HG03196 (cell line): Measurements from ENCODE around the gene MT3.
"Not testable (repeated sequence)": the region's sequence is repeated elsewhere in the genome, so short reads cannot be mapped to it uniquely, and the experiment has no call there.

Source experiments
- ATAC-seq: cut with Tn5 transposase; IDR thresholded peaks from one replicate; pipeline ENCODE4 v1.9.1; 2021; ENCODE audit not compliant: unreplicated experiment

The MT3 gene

DNA sequence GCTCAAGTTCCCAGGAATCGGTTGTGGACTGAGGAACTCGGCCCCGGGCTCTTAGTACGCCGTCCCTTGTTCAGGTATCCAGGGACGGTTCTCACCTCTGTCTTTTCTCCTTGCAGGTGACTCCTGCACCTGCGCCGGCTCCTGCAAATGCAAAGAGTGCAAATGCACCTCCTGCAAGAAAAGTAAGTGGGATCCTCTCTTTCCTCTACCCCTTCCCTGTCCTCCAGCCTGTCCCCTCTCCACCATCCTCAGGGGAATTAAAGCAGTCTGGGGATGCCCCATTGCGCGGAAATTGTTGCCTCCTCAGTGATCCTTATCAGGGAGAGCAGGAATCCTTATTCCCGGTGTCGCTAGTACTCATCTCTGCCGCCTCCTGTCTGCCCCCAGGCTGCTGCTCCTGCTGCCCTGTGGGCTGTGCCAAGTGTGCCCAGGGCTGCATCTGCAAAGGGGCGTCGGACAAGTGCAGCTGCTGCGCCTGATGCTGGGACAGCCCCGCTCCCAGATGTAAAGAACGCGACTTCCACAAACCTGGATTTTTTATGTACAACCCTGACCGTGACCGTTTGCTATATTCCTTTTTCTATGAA lies 19.6 kb downstream of the MT3 start:
- no peak for ATAC-seq

DNA sequence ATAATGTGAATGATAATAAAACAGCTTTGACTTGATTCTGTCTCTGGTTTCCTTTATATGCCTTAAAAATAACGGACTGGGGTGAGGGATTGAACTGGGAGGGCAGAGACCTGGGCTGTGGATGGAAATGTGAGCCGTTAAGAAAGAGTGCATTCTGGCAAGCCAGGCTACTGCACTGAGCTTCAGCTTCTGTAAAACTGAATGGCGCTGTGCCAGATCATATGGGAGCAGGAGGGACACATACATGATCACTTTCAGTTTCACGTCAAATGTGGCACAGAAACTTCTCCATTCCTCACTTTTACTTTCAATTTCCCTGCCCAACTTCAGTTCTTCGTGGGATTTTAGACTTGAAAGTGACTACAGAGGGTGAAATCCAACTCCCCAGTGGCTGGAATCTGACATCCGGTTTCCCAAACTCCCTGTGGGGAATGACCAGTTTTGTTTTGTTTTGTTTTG lies 20.2 kb downstream of the MT3 start:
- ATAC-seq, result peak; percentile 27

DNA sequence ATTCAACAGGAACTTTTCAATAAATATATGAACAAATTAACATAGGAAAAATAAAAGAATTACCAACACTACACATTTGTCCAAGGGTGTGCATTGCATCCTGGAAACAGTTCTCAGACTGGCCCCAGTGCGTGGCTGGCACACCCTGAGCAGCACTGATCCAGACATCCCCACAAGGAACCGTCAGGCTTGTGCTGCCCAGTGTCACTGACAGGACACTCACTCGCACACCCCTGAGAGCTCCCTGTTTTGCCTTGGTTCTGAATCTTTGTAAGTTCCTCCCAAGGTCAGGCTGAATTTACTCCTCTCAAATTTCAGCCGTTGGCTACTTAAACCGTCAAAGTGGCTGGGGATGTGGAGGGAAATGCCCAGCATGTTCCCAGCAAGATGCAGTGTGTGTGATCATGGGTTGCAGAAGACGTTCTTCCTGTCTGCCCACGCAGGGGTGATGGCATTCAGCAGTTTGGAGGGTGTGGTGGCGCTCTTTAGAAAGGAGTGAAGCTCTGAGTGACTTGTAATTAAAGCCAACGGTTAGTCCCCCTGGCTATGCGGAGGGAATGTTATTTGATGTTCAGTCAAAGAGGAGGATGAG lies 20.8 kb downstream of the MT3 start:
- ATAC-seq, result no peak

DNA sequence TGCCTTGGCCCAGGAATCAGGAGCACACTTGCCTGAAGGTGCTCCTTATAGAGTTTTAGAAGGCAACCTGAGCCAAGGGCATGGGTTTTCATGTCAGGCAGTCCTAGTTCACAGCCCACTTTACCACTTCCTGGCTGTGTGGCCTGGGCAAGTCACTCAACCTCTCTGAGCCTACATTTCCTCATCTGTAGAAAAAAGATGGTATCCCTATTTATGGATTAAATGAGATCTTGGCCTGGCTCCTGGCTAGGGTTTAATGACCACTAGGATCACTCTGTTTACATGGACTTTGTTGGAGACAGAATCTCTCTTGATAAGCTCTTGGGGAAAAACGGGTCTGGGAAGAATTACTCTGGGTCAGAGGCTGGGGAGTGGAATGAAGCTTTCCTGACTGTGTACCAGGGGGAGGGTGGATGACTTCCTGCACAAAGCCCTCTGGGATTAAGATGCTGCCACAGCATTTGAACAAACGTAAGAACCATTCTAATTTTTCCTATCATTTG lies 21.3 kb downstream of the MT3 start:
- no peak for ATAC-seq

DNA sequence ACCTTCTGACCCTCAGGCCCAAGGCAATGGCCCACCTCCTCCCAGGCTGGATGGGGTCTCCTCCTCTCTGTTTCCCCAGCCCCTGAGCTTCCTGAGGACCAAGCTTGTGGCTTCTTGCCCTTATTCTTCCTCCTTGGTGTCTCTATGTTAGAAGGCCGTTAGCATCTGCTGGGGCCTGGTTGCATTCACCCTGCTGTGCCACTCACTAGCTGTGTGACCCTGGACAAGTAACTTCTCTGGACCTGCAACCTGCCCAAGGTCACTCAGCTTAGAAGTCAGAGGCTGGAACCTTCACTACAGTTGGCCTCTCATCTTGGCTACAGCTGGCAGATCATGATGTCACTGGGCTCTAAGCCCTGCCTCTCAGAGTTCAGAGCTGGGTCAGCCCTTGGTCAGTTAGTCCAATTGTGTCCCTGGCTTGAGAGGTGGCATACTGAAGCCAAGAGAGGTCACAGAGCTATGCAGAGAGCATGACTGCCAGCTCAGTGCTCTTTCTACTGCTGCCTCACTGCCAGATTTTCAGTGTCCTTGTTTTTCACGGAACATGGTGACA lies 22.0 kb downstream of the MT3 start:
- no peak for ATAC-seq

DNA sequence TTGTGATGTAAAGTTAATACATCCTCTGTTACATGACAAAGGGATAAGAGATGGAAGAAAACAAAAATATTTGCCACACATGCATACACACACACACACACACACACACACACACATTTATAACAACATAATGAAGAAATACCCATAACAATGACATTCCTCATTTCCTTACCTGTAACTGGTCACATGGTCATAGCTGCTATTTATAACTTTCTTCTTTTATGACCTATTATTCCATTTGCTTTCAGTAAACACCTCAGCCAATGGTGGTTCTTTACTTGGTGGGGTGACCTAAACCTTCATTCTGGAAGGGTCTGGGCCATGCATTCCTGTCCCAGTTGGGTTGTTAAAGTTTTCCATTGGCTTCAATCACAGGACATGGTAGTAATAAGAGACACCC lies 24.4 kb downstream of the MT3 start:
- no peak for ATAC-seq

DNA sequence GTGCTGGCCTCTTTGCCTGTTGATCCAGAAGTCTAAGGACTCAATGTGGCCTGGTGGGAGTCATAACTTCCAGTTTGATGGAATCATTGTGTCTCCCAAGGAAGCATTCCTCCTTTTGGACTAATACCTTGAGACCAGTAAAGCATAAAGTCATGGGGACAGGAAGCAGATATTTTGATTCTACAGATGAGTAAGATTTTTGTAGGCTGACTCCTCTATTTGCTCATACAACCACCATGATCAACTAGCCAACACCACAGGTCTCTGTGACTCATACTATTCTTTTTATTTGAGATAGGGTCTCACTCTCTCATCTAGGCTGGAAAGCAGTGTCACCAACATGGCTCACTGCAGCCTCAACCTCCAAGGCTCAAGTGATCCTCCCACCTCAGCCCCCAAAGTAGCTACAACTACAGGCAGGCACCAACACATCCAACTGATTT lies 25.2 kb downstream of the MT3 start:
- no peak for ATAC-seq

DNA sequence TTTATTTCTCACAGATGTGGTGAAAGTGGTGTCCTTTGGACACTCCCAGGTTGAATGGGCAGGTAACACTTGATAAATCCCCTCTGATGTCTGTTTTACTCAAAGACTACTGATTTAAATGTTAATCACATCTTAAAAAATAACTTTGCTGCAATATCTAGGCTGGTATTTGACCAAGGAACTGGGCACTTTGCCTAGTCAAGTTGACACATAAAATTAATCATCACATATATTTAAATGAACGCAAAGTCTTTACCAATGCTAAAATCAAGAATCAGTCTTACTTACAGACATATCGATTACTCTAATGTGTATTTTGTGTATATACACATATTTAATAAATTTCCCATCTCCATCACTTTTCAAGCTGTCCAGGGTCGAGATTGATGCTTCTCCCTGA lies 26.0 kb downstream of the MT3 start:
- ATAC-seq, result no peak

DNA sequence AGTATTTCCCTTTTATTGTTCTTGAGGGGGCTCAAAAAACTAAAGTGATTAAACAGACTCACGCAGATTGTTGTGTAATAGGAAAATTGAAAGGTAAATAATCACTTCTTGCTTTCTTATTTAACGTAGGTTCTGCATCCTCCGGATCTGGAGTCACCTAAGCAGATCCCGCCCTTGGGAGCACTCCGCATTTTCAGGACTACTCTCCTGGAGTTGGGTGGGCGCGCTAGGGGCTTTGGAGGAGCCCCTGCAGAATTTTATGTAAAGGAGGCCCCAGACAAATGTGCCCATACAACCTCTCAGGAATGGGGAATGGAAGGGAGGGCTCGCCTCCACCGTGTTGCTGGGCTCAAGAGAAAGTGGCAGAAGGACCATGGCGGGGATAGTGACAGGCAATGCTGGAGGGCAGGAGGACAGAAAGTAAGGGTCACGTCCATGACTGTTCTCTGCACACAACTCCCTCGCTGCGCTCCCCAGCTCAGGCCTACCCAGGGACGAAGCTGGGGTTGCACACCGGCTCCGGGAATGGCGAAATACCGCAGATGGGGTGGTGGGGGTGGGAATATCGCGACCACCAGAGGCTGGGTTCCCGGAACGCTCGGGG lies 27.4 kb downstream of the MT3 start:
- no peak for ATAC-seq

DNA sequence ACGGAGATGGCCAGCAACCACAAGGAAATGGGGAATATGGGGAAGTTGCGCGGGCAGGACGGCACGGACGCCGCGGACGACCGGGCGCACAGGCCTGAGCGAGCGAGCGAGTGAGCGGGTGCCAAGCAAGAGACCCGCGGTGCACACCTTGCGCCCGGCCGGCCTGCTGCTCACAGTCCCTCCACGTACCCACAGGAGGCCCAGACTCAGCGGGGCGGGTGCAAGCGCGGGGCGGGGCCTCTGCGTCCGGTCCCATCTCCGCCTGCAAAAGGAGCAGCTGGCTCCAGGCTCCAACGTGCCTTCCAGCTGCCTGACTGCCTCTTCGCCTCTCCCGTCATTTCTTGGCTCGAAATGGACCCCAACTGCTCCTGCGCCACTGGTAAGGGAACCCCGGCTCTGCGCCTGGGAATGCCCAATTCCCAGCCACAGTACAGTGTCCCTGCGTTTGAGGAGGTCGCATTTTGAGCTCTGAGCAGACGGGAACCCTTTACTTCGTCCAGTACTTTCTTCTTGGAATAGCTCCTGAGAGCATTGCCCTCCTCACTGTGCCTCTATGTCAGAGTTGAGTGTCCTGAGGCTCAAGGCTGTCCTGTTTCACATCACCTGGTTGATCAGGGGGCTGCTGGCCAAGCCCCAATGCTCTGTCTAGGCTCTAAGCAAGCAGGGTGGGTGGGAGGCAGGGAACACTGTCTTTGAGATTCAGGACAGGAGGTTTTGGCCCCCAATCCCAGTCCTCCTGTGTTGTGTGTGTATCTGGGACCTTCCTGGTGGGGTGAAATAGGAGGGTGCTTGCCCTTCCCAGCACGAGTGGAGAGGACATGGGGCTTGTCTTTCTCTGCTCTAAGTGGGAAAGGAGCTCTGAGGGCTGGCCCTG lies 28.1 kb downstream of the MT3 start:
- no peak for ATAC-seq

DNA sequence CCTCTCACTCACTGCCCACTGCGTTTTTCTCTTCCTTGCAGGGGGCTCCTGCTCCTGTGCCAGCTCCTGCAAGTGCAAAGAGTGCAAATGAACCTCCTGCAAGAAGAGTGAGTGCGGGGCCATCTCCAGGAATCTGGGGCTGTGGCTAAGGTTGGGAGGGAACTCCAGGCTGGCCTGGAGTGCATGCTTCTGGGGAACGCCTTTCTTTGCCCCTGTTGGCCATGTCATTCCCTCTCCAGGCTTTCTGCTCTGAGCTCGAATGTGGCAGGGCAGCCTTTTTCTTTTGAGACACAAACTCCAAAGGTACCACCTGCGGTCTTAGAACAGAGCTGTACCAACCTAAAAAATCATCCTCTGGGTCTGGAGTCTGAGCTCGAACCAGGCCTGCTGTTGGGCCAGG lies 28.8 kb downstream of the MT3 start:
- ATAC-seq, result no peak

DNA sequence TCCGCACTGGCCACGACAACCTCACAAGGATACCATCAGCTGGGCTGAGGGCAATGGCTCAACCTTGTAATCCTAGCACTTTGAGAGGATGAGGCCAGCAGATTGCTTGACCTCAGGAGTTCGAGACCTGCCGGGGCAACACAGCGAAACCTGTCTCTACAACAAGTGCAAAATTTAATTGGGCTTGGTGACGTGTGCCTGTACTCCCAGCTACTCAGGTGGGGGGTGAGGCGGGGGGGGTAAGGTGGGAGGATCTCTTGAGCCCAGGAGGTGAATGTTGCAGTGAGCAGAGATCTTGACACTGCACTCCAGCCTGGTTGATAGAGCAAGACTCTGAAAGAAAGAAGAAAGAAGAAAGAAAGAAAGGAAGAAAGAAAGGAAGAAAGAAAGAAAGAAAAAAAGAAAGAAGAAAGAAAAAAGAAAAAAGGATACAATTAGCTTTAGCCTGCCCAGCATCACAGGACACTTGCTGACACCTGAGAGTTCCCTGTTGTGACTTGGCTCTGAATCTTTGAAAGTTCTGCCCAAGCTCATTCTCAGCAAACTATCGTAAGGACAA lies 31.1 kb downstream of the MT3 start:
- no peak for ATAC-seq

DNA sequence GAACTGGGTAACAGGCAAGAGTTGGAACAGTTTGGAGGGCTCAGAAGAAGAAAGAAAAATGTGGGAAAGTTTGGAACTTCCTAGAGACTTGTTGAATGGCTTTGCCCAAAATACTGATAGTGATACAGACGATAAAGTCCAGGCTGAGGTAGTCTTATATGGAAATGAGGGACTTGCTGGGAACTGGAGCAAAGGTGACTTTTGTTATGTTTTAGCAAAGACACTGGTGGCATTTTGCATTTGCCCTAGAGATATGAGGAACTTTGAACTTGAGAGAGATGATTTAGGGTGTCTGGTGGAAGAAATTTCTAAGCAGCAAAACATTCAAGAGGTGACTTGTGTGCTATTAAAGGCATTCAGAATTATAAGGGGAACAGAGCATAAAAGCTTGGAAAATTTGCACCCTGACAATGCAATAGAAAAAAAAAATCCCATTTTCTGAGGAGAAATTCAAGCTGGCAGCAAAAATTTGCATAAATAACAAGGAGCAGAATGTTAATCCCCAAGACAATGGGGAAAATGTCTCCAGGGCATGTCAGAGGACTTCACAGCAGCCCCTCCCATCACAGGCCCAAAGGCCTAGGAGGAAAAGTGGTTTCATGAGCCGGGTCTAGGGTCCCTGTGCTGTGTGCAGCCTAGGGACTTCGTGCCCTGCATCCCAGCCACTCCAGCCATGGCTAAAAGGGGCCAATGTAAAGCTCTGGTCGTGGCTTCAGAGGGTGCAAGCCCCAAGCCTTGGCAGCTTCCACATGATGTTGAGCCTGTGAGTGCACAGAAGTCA lies 32.5 kb downstream of the MT3 start:
- not testable (repeated sequence) for ATAC-seq

DNA sequence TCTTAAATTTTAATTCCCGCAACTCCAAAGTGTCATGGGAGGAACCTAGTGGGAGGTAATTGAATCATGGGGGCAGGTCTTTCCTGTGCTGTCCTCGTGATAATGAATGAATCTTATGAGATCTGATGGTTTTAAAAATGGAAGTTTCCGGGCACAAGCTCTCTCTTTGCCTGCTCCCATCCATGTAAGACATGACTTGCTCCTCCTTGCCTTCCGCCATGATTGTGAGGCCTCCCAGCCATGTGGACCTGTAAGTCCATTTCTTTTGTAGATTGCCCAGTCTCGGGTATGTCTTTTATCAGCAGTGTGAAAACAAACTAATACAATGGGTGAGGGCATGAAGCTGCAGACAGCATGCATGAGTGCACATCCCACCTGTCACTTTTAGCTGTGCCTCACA lies 33.9 kb downstream of the MT3 start:
- ATAC-seq, result not testable (repeated sequence)

DNA sequence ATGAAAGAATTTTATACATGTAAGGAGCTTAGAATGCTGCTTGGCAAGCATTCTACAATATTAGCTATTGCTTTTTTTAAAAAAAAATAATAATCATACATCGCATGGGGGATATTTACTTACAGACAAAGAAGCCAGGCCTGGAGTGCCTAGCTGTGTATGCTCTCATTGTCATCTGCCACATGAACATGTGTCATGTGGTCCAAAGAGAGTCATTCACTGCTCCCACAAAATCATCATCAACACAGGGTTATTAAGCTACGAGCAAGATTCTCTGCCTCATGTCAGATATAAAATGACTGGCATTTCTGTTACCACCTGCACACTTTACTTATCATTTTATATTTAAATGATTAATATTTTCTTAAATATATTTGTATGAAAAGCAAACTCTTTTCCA lies 34.3 kb downstream of the MT3 start:
- ATAC-seq, result no peak

DNA sequence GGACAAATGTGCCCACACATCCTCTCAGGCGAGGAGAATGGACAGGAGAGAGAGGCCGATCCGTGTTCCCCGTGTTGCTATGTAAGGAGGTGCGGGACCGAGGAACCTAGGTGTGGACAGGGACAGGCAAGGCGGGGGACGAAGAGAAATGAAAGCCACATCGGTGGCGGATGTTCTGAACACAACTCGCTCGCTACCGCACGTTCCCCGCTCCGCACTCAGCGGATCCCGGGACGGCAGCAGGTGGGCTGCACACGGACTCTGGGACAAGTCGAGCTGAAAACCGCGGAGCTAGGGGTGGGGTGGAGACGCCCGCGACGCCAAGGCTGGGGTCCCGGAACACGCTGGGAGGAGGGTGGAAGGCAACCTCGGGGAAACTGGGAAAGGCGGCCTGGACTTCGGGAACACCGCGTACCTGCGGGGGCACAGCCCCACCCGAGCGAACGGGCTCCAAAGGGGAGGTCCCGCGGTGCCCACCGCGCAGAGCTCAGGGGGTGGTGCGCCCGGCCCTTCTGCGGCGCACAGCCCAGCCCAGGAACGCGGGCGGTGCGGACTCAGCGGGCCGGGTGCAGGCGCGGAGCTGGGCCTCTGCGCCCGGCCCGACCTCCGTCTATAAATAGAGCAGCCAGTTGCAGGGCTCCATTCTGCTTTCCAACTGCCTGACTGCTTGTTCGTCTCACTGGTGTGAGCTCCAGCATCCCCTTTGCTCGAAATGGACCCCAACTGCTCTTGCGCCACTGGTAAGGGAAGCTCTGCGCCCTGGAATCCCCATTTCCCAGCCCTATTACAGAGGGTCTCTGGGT lies 36.0 kb downstream of the MT3 start, which contains the start of gene MT1E:
MT1E (plus strand) TSS at position 642 of the 803 bp plus-strand sequence; CDS start at position 713, 71 bp downstream.
- peak; percentile 42 for ATAC-seq

DNA sequence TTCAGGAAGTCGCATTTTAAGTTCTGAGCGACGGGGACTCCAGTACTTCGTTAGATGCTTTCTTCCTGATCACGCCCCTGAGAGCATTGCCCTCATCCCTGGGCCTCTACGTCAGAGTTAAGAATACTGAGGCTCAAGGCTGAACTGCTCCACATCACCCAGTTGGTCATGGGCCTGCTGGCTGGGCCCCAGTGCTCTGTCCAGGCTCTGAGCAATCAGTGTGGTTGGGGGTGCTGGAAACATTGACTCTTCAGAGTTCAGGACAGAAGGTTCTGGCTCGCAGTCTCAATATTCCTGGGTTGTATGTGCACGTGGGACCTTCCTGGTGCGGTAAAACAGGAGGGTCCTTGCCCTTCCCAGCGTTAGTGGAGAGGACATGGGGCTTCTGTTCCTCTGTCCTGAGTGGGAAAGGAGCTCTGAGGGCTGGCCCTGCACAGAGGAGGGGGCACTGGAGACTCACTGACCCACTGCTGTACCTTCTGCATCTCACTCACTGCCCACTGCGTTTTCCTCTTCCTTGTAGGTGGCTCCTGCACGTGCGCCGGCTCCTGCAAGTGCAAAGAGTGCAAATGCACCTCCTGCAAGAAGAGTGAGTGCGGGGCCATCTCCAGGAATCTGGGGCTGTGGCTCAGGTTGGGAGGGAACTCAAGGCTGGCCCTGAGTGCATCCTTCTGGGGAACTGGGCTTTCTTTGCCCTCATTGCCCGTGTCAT lies 36.8 kb downstream of the MT3 start:
- peak; percentile 4 for ATAC-seq

DNA sequence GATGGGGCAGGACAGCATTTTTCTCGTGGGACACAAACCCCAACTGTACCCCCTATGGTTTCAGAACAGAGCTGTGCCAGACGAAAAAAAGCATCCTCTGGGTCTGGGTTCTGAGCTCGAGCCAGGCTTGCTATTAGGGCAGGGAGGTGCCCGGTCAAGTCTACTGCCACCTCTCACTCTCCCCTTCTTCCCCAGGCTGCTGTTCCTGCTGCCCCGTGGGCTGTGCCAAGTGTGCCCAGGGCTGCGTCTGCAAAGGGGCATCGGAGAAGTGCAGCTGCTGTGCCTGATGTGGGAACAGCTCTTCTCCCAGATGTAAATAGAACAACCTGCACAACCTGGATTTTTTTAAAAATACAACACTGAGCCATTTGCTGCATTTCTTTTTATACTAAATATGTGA lies 37.4 kb downstream of the MT3 start:
- no peak for ATAC-seq
